Endothelial cell of umbilical vein (primary cell): ENCODE measurements around the gene AK8. TPM values are rescaled to one million over a fixed set of nuclear protein-coding genes. Genes with fewer than 3 reads are reported as not detected.

Experiments
- BruUV-seq: library from RNA; stranded (reverse); fragments of 400-500 nt; replicated peaks from 2 replicates; lab custom pipeline; 2021; lab: Mats Ljungman, UMichigan
- CTCF ChIA-PET: fragments of 300-600, 350-600 bp; sonication (Branson Sonifier 250); formaldehyde crosslinking; loops from one replicate; lab custom pipeline; 2021; ENCODE audit warnings: antibody characterized with exemption, inconsistent platforms; lab: Charles Lee
- POLR2A ChIA-PET: fragments of 300-600, 350-600 bp; sonication (Branson Sonifier 250); formaldehyde crosslinking; loops from one replicate; lab custom pipeline; 2021; ENCODE audit warnings: antibody characterized with exemption, inconsistent platforms; lab: Charles Lee
- DNase-seq: peaks from one replicate; pipeline ENCODE4 v3.0.0-alpha.2; 2011; ENCODE audit warnings: low read depth, low spot score
- FAIRE-seq: peaks from 2 replicates; lab custom pipeline; 2011; peaks lifted over from hg19 to GRCh38; lab: Jason Lieb, UNC
- H2AFZ ChIP-seq: 2 replicates; pipeline ENCODE4 v1.6.0; 2012; ENCODE audit warnings: low read depth, low read length, control low read depth, inconsistent platforms
- H3K27ac ChIP-seq: 2 replicates; pipeline ENCODE4 v1.5.1; 2011; ENCODE audit warnings: low read depth, mild to moderate bottlenecking, control low read depth, low read length, moderate library complexity; ENCODE audit not compliant: insufficient read depth
- H3K27me3 ChIP-seq, 2 experiments: 2 replicates each; pipeline versions ENCODE4 v1.6.0 to v1.6.1; 2011; ENCODE audit warnings: low read length in 2 of 2, mixed read lengths in 1 of 2; ENCODE audit not compliant: control insufficient read depth in 2 of 2, insufficient read depth in 2 of 2
- H3K36me3 ChIP-seq, 2 experiments: 2 replicates in 1 of 2; 3 replicates in 1 of 2; pipeline ENCODE4 v1.5.1; 2011; ENCODE audit warnings: low read length in 2 of 2, mild to moderate bottlenecking in 1 of 2, moderate library complexity in 1 of 2; ENCODE audit not compliant: control insufficient read depth in 2 of 2, insufficient read depth in 2 of 2; ENCODE audit errors: extremely low read depth in 1 of 2
- H3K4me1 ChIP-seq: 3 replicates; pipeline ENCODE4 v1.5.1; 2011; ENCODE audit warnings: mild to moderate bottlenecking, low read length; ENCODE audit not compliant: control insufficient read depth, insufficient read depth; ENCODE audit errors: extremely low read depth
- H3K4me2 ChIP-seq: 2 replicates; pipeline ENCODE4 v1.6.1; 2011; ENCODE audit warnings: low read length, control low read depth, mixed read lengths; ENCODE audit not compliant: insufficient read depth
- H3K4me3 ChIP-seq, 3 experiments: fragments of 200-600 bp in 1 of 3; sonication (generic), shearing (Covaris generic) in 1 of 3; replicated peaks in 1 of 3; 2 replicates each; pipeline ENCODE4 v1.5.1; 2011 to 2016; ENCODE audit warnings: control low read depth in 3 of 3, low read length in 3 of 3, mild to moderate bottlenecking in 2 of 3, inconsistent platforms in 1 of 3, low read depth in 1 of 3, moderate library complexity in 1 of 3; ENCODE audit not compliant: insufficient read depth in 1 of 3
- H3K79me2 ChIP-seq: 2 replicates; pipeline ENCODE4 v1.6.0; 2012; ENCODE audit warnings: low read length, inconsistent platforms; ENCODE audit not compliant: control insufficient read depth, insufficient read depth
- H3K9ac ChIP-seq: replicated peaks from 2 replicates; pipeline ENCODE3; 2011; ENCODE audit warnings: low read length, control low read depth; ENCODE audit not compliant: insufficient read depth; ENCODE audit errors: extremely low read depth
- H3K9me1 ChIP-seq: replicated peaks from 3 replicates; pipeline ENCODE4 v1.6.0; 2011; ENCODE audit warnings: mild to moderate bottlenecking, low read length; ENCODE audit not compliant: control insufficient read depth, insufficient read depth; ENCODE audit errors: extremely low read depth
- H3K9me3 ChIP-seq: replicated peaks from 2 replicates; pipeline ENCODE4 v1.5.1; 2012; ENCODE audit warnings: low read length, inconsistent platforms; ENCODE audit not compliant: control insufficient read depth, insufficient read depth
- H4K20me1 ChIP-seq: replicated peaks from 2 replicates; pipeline ENCODE3; 2011; ENCODE audit warnings: mild to moderate bottlenecking, low read length; ENCODE audit not compliant: control insufficient read depth, insufficient read depth; ENCODE audit errors: extremely low read depth
- EZH2 ChIP-seq: IDR thresholded peaks from 2 replicates; pipeline ENCODE4 v1.6.1; 2012; ENCODE audit warnings: borderline replicate concordance, low read depth, mild to moderate bottlenecking, moderate library complexity, low read length, inconsistent platforms; ENCODE audit not compliant: severe bottlenecking
- FOS ChIP-seq: IDR thresholded peaks from 2 replicates; pipeline ENCODE4 v1.6.1; 2011; ENCODE audit warnings: mild to moderate bottlenecking, low read length, moderate library complexity, borderline replicate concordance; ENCODE audit not compliant: insufficient read depth
- GATA2 ChIP-seq: IDR thresholded peaks from 2 replicates; pipeline ENCODE4 v1.7.0; 2011; ENCODE audit warnings: low read depth, mild to moderate bottlenecking, moderate library complexity, mixed read lengths, low read length; ENCODE audit not compliant: insufficient read length, insufficient read depth
- JUN ChIP-seq: IDR thresholded peaks from 2 replicates; pipeline ENCODE4 v1.6.1; 2011; ENCODE audit warnings: borderline replicate concordance, low read depth; ENCODE audit not compliant: insufficient read length, insufficient read depth
- MYC ChIP-seq: IDR thresholded peaks from one replicate; pipeline ENCODE4 v1.6.1; 2011; ENCODE audit warnings: mild to moderate bottlenecking, low read depth, low read length
- POLR2A ChIP-seq: IDR thresholded peaks from 2 replicates; pipeline ENCODE4 v1.6.1; 2012; ENCODE audit warnings: low read depth, mild to moderate bottlenecking, control low read depth, low read length
- POLR2AphosphoS5 ChIP-seq: IDR thresholded peaks from 2 replicates; pipeline ENCODE4 v1.6.1; 2012; ENCODE audit warnings: low read depth, mild to moderate bottlenecking, control low read depth, low read length, moderate library complexity; ENCODE audit not compliant: insufficient read depth
- dilution Hi-C: fragments of 300-500 bp; cut with MboI; formaldehyde crosslinking; loops from one replicate; pipeline ENCODE4 v1.15.0; 2019; ENCODE audit warnings: low sequenced_read_pairs; ENCODE audit not compliant: extremely low pct_ligation_motif_present
- intact Hi-C: fragments of 100-400 bp; cut with micrococcal nuclease; formaldehyde crosslinking; loops from one replicate; pipeline ENCODE4 v1.10.0; 2022
- polyA plus RNA-seq, 4 experiments: library from polyadenylated mRNA; depleted of rRNA in 3 of 4; stranded (reverse) in 3 of 4; unstranded in 1 of 4; fragments of >200 nt; gene quantifications; 2 replicates each; pipeline versions ENCODE4 v1.2.1 to v1.2.3, GENCODE V29; 2011 to 2012; ENCODE audit warnings: missing spikeins in 1 of 4
- total RNA-seq: library from RNA; stranded (reverse); gene quantifications from 2 replicates; pipeline ENCODE4 v1.2.3, GENCODE V29; 2021
- TF ChIP-seq, protein P1 (sequence below): IDR thresholded peaks from 2 replicates; pipeline ENCODE4 v1.6.1; 2011; ENCODE audit not compliant: insufficient read depth, insufficient read length
- TF ChIP-seq, protein P2 (sequence below), 2 donors: IDR thresholded peaks; 1 replicate in 1 of 2; 2 replicates in 1 of 2; pipeline ENCODE4 v1.5.1; 2011; ENCODE audit warnings: low read length in 2 of 2, mild to moderate bottlenecking in 2 of 2, moderate library complexity in 2 of 2, control low read depth in 1 of 2, inconsistent platforms in 1 of 2, low read depth in 1 of 2; ENCODE audit not compliant: insufficient read depth in 1 of 2; ENCODE audit errors: extremely low read depth in 1 of 2

AK8 gene
- total and polyA plus RNA-seq, 2 donors (not counting 3 experiments of a cell fraction or from before 2014, with no cell fraction given): 0.06 TPM; not detected in 1

DNA sequence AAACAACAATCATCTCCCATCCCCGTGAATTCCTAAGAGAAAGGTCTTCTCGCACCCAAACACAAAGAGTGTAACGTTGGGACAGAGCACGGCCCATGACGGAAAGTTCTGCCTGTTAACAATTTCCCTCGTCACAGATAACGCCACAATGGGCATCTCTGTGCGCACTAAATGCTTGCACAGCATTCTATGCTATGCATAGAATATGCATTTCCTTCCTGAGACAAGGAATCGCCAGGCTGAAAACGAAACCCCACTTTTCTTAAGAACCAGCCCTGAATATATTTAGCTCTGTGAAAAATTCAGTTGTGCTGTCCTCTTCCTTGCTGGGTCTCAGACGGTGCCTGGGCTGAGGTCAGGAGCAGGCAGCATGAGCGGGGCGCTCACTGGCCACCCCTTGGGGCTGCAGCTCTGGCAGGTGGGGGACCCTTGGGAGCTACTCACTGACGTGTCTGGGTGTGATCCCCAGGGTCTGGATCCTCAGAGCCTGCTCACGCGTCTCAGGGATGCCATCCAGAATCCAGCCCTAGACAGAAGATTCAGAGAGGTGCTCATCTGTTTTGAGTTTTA is 49.8 kb downstream of the AK8 start:
- FAIRE-seq (no peak), DNase-seq (no peak)
- Histone ChIP-seq H3K4me1 (no peaks in the 10 kb centered on the region), H3K4me3 (no peak overlapping the region), H4K20me1 (no peaks in the 10 kb centered on the region), H3K9me3 (no peaks in the 10 kb centered on the region), H2AFZ (no peak overlapping the region), H3K9ac (no peak overlapping the region), H3K9me1 (no peaks in the 10 kb centered on the region), H3K27me3 (peaks cover 2 to 6% of the 10 kb centered on the region in 2 experiments), H3K36me3 (no peaks in the 10 kb centered on the region), H3K27ac (no peak overlapping the region), H3K79me2 (no peaks in the 10 kb centered on the region), H3K4me2 (no peak overlapping the region)
- intact Hi-C loops: no loop called here
- CTCF ChIA-PET: interaction anchor here (1.4 kb wide), 1 partner anchor 19 kb away, joined by 3 read pairs; no protein-coding TSS in a partner anchor
- POLR2A ChIA-PET: no interaction called here
- dilution Hi-C loops: no loop called here
- TF ChIP-seq, protein P1, sequence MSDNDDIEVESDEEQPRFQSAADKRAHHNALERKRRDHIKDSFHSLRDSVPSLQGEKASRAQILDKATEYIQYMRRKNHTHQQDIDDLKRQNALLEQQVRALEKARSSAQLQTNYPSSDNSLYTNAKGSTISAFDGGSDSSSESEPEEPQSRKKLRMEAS: no peak
- TF ChIP-seq JUN (no peak), MYC (no peak), POLR2AphosphoS5 (no peak), POLR2A (no peak), FOS (no peak), EZH2 (no peak), GATA2 (no peak)
- TF ChIP-seq, protein P2, sequence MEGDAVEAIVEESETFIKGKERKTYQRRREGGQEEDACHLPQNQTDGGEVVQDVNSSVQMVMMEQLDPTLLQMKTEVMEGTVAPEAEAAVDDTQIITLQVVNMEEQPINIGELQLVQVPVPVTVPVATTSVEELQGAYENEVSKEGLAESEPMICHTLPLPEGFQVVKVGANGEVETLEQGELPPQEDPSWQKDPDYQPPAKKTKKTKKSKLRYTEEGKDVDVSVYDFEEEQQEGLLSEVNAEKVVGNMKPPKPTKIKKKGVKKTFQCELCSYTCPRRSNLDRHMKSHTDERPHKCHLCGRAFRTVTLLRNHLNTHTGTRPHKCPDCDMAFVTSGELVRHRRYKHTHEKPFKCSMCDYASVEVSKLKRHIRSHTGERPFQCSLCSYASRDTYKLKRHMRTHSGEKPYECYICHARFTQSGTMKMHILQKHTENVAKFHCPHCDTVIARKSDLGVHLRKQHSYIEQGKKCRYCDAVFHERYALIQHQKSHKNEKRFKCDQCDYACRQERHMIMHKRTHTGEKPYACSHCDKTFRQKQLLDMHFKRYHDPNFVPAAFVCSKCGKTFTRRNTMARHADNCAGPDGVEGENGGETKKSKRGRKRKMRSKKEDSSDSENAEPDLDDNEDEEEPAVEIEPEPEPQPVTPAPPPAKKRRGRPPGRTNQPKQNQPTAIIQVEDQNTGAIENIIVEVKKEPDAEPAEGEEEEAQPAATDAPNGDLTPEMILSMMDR (IDR thresholded peaks at IDR 0.05; ENCODE audit: extremely low read depth in 1 of 2, insufficient read depth in 1 of 2, low read depth in 1 of 2, low read length in 2 of 2): no peak
- no TSS peak for BruUV-seq
